HEK293 (cell line): ENCODE data around the gene LARP1.

Source experiments
- CTCF ChIA-PET: fragments of 350-600 bp; formaldehyde crosslinking; extraction: SDS; loops from one replicate; lab custom pipeline; 2021; ENCODE audit warnings: antibody characterized with exemption; lab: Yijun Ruan, JAX
- POLR2A ChIA-PET: fragments of 300-600 bp; formaldehyde crosslinking; extraction: SDS; loops from one replicate; lab custom pipeline; 2020; ENCODE audit warnings: antibody characterized with exemption, inconsistent platforms; lab: Yijun Ruan, JAX
- H3K27ac ChIP-seq: fragments of 200-500 bp; sonication (Bioruptor generic); 2 replicates; pipeline ENCODE4 v1.5.1; 2014; ENCODE audit warnings: low read depth, low read length, control low read depth, inconsistent platforms; ENCODE audit errors: extremely low read depth
- H3K36me3 ChIP-seq, 2 experiments: fragments of 200-500 bp in 1 of 2; sonication (Bioruptor generic) in 1 of 2; 1 replicate in 1 of 2; 2 replicates in 1 of 2; pipeline ENCODE4 v1.5.1; 2014 to 2017; ENCODE audit warnings: inconsistent platforms in 2 of 2, low read length in 2 of 2; ENCODE audit not compliant: control insufficient read depth in 2 of 2, insufficient read depth in 1 of 2
- H3K4me1 ChIP-seq: fragments of 200-500 bp; sonication (Bioruptor generic); 2 replicates; pipeline ENCODE4 v1.5.1; 2014; ENCODE audit warnings: mild to moderate bottlenecking, low read length, inconsistent platforms; ENCODE audit not compliant: control insufficient read depth, insufficient read depth
- H3K4me3 ChIP-seq: 2 replicates; pipeline ENCODE4 v1.5.1; 2011; ENCODE audit warnings: low read depth, mild to moderate bottlenecking, control low read depth, low read length, moderate library complexity
- H3K9me3 ChIP-seq: fragments of 200-500 bp; sonication (Bioruptor generic); 2 replicates; pipeline ENCODE4 v1.5.1; 2014; ENCODE audit warnings: low read depth, low read length, inconsistent platforms; ENCODE audit not compliant: control insufficient read depth, insufficient read depth
- GLIS1 ChIP-seq: fragments of 450-650 bp; formaldehyde crosslinking; IDR thresholded peaks from 2 replicates; pipeline ENCODE4 v1.5.1; 2016; ENCODE audit warnings: missing biosample characterization, missing genetic modification characterization
- GLIS2 ChIP-seq: fragments of 450-650 bp; formaldehyde crosslinking; IDR thresholded peaks from 2 replicates; pipeline ENCODE4 v1.5.1; 2016; ENCODE audit warnings: missing biosample characterization, missing genetic modification characterization
- ZIC2 ChIP-seq: fragments of 450-650 bp; formaldehyde crosslinking; IDR thresholded peaks from 2 replicates; pipeline ENCODE4 v1.5.1; 2016; ENCODE audit warnings: missing biosample characterization, missing genetic modification characterization
- ZNF169 ChIP-seq: fragments of 450-650 bp; formaldehyde crosslinking; IDR thresholded peaks from 2 replicates; pipeline ENCODE4 v1.5.1; 2016; ENCODE audit warnings: missing biosample characterization, missing genetic modification characterization
- ZNF221 ChIP-seq: fragments of 450-650 bp; formaldehyde crosslinking; IDR thresholded peaks from 2 replicates; pipeline ENCODE4 v1.5.1; 2017; ENCODE audit warnings: missing biosample characterization, missing genetic modification characterization, borderline replicate concordance
- ZNF223 ChIP-seq: fragments of 450-650 bp; formaldehyde crosslinking; IDR thresholded peaks from 2 replicates; pipeline ENCODE4 v1.5.1; 2016; ENCODE audit warnings: missing biosample characterization, missing genetic modification characterization
- ZNF311 ChIP-seq: fragments of 450-650 bp; formaldehyde crosslinking; IDR thresholded peaks from 2 replicates; pipeline ENCODE4 v1.5.1; 2017; ENCODE audit warnings: missing biosample characterization, missing genetic modification characterization, borderline replicate concordance
- ZNF391 ChIP-seq: fragments of 450-650 bp; formaldehyde crosslinking; IDR thresholded peaks from 2 replicates; pipeline ENCODE4 v1.5.1; 2016; ENCODE audit warnings: low read depth, missing biosample characterization, missing genetic modification characterization, borderline replicate concordance
- ZNF423 ChIP-seq: fragments of 450-650 bp; formaldehyde crosslinking; IDR thresholded peaks from 2 replicates; pipeline ENCODE4 v1.5.1; 2016; ENCODE audit warnings: missing biosample characterization, missing genetic modification characterization
- ZNF433 ChIP-seq: fragments of 450-650 bp; formaldehyde crosslinking; IDR thresholded peaks from 2 replicates; pipeline ENCODE4 v1.5.1; 2016; ENCODE audit warnings: missing biosample characterization, missing genetic modification characterization, low read depth
- ZNF561 ChIP-seq: fragments of 450-650 bp; IDR thresholded peaks from 2 replicates; pipeline ENCODE4 v1.5.1; 2018; ENCODE audit warnings: missing biosample characterization, missing genetic modification characterization, borderline replicate concordance
- ZNF660 ChIP-seq: fragments of 450-650 bp; IDR thresholded peaks from 2 replicates; pipeline ENCODE4 v1.5.1; 2018; ENCODE audit warnings: missing biosample characterization, mild to moderate bottlenecking, missing genetic modification characterization
- ZNF707 ChIP-seq: fragments of 450-650 bp; formaldehyde crosslinking; IDR thresholded peaks from 2 replicates; pipeline ENCODE4 v1.5.1; 2016; ENCODE audit warnings: missing biosample characterization, missing genetic modification characterization
- ZNF747 ChIP-seq: fragments of 450-650 bp; formaldehyde crosslinking; IDR thresholded peaks from 2 replicates; pipeline ENCODE4 v1.5.1; 2016; ENCODE audit warnings: missing biosample characterization, missing genetic modification characterization
- ZXDB ChIP-seq: fragments of 450-650 bp; formaldehyde crosslinking; IDR thresholded peaks from 2 replicates; pipeline ENCODE4 v1.5.1; 2016; ENCODE audit warnings: missing biosample characterization, missing genetic modification characterization
- TF ChIP-seq, protein P1 (sequence below): fragments of 450-650 bp; formaldehyde crosslinking; IDR thresholded peaks from 2 replicates; pipeline ENCODE4 v1.5.1; 2016; ENCODE audit warnings: missing biosample characterization, missing genetic modification characterization
- TF ChIP-seq, protein P2 (sequence below): fragments of 450-650 bp; formaldehyde crosslinking; IDR thresholded peaks from 2 replicates; pipeline ENCODE4 v1.5.1; 2016; ENCODE audit warnings: missing biosample characterization, missing genetic modification characterization
- TF ChIP-seq, protein P3 (sequence below): fragments of 450-650 bp; formaldehyde crosslinking; IDR thresholded peaks from 2 replicates; pipeline ENCODE4 v1.5.1; 2016; ENCODE audit warnings: missing biosample characterization, missing genetic modification characterization

LARP1 gene

DNA sequence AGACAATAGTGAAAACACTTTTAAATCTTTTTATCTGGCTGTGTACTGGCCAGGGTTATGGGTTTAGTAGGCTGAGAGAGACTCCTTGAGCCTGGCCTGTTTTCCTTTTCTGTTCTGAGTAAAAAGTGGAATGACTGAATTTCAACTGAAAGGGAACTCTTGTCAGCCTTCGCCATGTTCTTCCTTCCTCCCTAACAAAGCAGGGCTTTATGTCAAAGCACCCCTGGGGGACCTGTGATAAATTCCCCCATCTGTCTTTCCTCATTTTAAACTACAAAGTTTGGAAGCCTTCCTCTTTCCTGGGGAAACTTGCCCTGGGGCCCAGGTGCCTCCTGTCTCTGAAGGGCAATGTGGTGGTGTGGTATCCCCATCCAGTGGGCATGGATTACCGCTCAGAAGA is 29.7 kb downstream of the LARP1 start (continued):
- TF ChIP-seq, protein P1, sequence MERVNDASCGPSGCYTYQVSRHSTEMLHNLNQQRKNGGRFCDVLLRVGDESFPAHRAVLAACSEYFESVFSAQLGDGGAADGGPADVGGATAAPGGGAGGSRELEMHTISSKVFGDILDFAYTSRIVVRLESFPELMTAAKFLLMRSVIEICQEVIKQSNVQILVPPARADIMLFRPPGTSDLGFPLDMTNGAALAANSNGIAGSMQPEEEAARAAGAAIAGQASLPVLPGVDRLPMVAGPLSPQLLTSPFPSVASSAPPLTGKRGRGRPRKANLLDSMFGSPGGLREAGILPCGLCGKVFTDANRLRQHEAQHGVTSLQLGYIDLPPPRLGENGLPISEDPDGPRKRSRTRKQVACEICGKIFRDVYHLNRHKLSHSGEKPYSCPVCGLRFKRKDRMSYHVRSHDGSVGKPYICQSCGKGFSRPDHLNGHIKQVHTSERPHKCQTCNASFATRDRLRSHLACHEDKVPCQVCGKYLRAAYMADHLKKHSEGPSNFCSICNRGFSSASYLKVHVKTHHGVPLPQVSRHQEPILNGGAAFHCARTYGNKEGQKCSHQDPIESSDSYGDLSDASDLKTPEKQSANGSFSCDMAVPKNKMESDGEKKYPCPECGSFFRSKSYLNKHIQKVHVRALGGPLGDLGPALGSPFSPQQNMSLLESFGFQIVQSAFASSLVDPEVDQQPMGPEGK (tag by site-specific recombination): no peak
- TF ChIP-seq ZNF747: no peak

DNA sequence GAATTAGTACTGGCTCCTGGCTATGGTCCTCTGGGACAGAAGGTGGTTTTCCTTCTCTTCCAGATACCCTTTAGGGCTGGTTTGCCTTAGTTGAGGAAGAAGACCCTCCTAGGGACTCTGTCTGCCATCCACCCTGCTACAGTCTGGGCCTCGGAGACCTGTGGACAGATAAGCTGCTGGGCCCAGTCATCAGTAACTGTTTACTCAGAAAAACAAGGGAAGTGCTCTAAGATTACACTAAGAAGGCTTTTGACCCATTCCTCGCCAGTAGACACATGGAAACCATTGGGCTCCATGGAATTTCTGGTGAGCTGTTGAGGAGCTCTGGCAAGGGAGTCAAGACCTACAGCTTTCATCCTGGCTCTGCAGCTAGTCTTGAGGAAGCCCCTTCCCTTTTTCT is 31.2 kb downstream of the LARP1 start:
- CTCF ChIA-PET: no interaction called here
- H3K27ac ChIP-seq: no peak overlapping the region
- POLR2A ChIA-PET: no interaction called here
- no peak overlapping the region for H3K4me3 ChIP-seq
- H3K4me1 ChIP-seq: peaks cover 25% of the 10 kb centered on the region
- no peaks in the 10 kb centered on the region for H3K9me3 ChIP-seq
- TF ChIP-seq, protein P2, sequence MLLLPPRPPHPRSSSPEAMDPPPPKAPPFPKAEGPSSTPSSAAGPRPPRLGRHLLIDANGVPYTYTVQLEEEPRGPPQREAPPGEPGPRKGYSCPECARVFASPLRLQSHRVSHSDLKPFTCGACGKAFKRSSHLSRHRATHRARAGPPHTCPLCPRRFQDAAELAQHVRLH (tag by site-specific recombination): no peak
- TF ChIP-seq ZNF433 (tag by site-specific recombination) (no peak), ZNF391 (tag by site-specific recombination) (no peak), ZNF223 (no peak), ZNF660 (tag by site-specific recombination) (no peak), ZNF221 (tag by site-specific recombination) (no peak), ZNF311 (tag by site-specific recombination) (no peak), ZXDB (tag by site-specific recombination) (no peak), ZNF561 (tag by site-specific recombination) (no peak), ZNF707 (tag by site-specific recombination) (no peak), ZNF423 (tag by site-specific recombination) (no peak)
- H3K36me3 ChIP-seq: peaks cover 8 to 14% of the 10 kb centered on the region in 2 experiments; a peak in 2 of 3 replicates

DNA sequence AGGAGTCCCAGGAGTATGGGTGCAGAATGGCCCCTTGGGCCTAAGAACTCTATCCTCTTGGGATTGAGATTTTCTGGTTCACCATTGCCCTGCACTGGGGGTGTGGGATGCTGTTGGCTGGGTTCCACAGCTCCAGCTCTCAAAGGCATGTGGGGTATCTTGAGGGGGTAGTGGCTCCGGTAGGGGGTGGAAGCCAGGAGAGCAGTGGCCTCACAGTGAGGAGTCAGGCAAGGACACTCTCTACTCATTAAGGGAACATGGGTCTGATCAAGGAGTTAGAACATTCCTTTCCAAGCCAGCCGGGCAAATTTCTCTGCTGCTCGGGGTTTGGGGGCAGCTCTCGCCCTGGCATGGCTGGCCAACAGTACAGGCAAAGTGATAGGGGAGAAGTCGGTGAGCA is 33.0 kb downstream of the LARP1 start:
- Histone ChIP-seq H3K9me3 (no peaks in the 10 kb centered on the region), H3K36me3 (peaks cover 12 to 32% of the 10 kb centered on the region in 2 experiments), H3K4me1 (peaks cover 10% of the 10 kb centered on the region), H3K4me3 (no peak overlapping the region), H3K27ac (no peak overlapping the region)
- ChIA-PET POLR2A (no interaction called here), CTCF (no interaction called here)
- TF ChIP-seq ZNF169 (tag by site-specific recombination) (no peak), ZIC2 (tag by site-specific recombination) (peak; percentile 54; the same call in 1 of the 2 replicates), GLIS1 (peak; percentile 99), GLIS2 (tag by site-specific recombination) (peak; percentile 40; the same call in 1 of the 2 replicates)
- TF ChIP-seq, protein P3, sequence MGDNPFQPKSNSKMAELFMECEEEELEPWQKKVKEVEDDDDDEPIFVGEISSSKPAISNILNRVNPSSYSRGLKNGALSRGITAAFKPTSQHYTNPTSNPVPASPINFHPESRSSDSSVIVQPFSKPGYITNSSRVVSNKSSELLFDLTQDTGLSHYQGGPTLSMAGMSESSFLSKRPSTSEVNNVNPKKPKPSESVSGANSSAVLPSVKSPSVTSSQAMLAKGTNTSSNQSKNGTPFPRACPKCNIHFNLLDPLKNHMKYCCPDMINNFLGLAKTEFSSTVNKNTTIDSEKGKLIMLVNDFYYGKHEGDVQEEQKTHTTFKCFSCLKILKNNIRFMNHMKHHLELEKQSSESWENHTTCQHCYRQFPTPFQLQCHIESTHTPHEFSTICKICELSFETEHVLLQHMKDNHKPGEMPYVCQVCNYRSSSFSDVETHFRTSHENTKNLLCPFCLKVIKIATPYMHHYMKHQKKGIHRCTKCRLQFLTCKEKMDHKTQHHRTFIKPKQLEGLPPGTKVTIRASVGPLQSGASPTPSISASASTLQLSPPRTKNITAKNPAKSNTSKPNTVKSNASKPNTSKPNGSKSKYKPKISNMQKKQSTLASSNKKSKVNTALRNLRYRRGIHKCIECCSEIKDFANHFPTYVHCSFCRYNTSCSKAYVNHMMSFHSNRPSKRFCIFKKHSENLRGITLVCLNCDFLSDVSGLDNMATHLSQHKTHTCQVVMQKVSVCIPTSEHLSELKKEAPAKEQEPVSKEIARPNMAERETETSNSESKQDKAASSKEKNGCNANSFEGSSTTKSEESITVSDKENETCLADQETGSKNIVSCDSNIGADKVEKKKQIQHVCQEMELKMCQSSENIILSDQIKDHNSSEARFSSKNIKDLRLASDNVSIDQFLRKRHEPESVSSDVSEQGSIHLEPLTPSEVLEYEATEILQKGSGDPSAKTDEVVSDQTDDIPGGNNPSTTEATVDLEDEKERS (tag by site-specific recombination): no peak
